Suprapubic skin (tissue), 3 donors: ENCODE measurements around the gene LARGE1.

Experiments
- POLR2A ChIP-seq, 2 donors: fragments of 450-650 bp; IDR thresholded peaks; one replicate each; pipeline ENCODE4 v1.6.1; 2017; ENCODE audit warnings: antibody characterized with exemption in 2 of 2, mild to moderate bottlenecking in 2 of 2, moderate library complexity in 2 of 2
- TF ChIP-seq, protein P1 (sequence below), 2 donors: fragments of 200-600 bp in 1 of 2; fragments of 450-650 bp in 1 of 2; sonication (generic) in 1 of 2; IDR thresholded peaks; one replicate each; pipeline ENCODE4 v1.5.1; 2016 to 2019; ENCODE audit warnings: antibody characterized with exemption in 2 of 2, mild to moderate bottlenecking in 1 of 2, moderate library complexity in 1 of 2

DNA sequence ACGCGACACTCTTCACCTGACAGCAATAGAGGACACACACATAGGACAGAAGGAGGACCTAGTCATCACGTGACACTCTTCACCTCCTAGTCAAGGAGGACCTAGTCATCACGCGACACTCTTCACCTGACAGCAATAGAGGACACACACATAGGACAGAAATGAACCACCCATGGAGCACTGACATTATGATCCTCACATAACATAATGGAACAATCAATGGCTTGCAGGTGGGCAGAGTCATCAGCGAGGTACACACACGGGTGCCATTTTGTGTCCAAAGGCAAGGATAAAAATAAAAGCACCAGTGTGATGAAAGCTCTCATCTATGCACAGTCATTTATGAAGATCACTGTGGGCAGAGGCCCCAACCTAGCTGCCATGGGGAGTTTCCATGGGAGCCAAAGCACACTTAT is 354.7 kb downstream of the LARGE1 start:
- TF ChIP-seq, protein P1, sequence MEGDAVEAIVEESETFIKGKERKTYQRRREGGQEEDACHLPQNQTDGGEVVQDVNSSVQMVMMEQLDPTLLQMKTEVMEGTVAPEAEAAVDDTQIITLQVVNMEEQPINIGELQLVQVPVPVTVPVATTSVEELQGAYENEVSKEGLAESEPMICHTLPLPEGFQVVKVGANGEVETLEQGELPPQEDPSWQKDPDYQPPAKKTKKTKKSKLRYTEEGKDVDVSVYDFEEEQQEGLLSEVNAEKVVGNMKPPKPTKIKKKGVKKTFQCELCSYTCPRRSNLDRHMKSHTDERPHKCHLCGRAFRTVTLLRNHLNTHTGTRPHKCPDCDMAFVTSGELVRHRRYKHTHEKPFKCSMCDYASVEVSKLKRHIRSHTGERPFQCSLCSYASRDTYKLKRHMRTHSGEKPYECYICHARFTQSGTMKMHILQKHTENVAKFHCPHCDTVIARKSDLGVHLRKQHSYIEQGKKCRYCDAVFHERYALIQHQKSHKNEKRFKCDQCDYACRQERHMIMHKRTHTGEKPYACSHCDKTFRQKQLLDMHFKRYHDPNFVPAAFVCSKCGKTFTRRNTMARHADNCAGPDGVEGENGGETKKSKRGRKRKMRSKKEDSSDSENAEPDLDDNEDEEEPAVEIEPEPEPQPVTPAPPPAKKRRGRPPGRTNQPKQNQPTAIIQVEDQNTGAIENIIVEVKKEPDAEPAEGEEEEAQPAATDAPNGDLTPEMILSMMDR (IDR thresholded peaks at IDR 0.05) = no peak
- TF ChIP-seq POLR2A (IDR thresholded peaks at IDR 0.05) = no peak
